Activated CD4-positive, alpha-beta memory T cell treated with anti-CD3 and anti-CD28 coated beads for 36 hours (primary cell): ENCODE measurements around the gene ZNF628. TPM values are rescaled to one million over a fixed set of nuclear protein-coding genes. Genes with fewer than 3 reads are reported as not detected.

Source experiments
- CTCF ChIA-PET: fragments of 350-600 bp; sonication (Branson Sonifier 250); formaldehyde crosslinking; loops from one replicate; lab custom pipeline; 2021; ENCODE audit warnings: antibody characterized with exemption, inconsistent platforms; lab: Charles Lee
- POLR2A ChIA-PET: fragments of 350-600 bp; sonication (Branson Sonifier 250); formaldehyde crosslinking; loops from one replicate; lab custom pipeline; 2021; ENCODE audit warnings: antibody characterized with exemption; lab: Charles Lee
- DNase-seq: peaks from one replicate; pipeline ENCODE4 v3.0.0-alpha.2; 2020
- H3K27ac Mint-ChIP-seq: one replicate; pipeline ENCODE4 v1.8.0; 2021; ENCODE audit warnings: mixed read lengths
- H3K27me3 Mint-ChIP-seq: one replicate; pipeline ENCODE4 v1.8.0; 2021; ENCODE audit warnings: mixed read lengths
- H3K36me3 Mint-ChIP-seq: one replicate; pipeline ENCODE4 v1.8.0; 2021; ENCODE audit warnings: mixed read lengths
- H3K4me1 Mint-ChIP-seq: one replicate; pipeline ENCODE4 v1.8.0; 2021; ENCODE audit warnings: low read depth, mixed read lengths
- H3K4me3 Mint-ChIP-seq: one replicate; pipeline ENCODE4 v1.8.0; 2021; ENCODE audit warnings: mild to moderate bottlenecking, mixed read lengths
- H3K9me3 Mint-ChIP-seq: one replicate; pipeline ENCODE4 v1.8.0; 2021; ENCODE audit warnings: mixed read lengths
- intact Hi-C: fragments of 100-400 bp; cut with micrococcal nuclease; formaldehyde crosslinking; loops from one replicate; pipeline ENCODE4 v1.15.1; 2023
- total RNA-seq, 2 experiments: library from RNA; stranded (reverse); gene quantifications; one replicate each; pipeline ENCODE4 v1.2.3, GENCODE V29; 2021

ZNF628 gene
- total RNA-seq, 2 experiments from 2014 or later, result 5.8 to 6.9 TPM

DNA sequence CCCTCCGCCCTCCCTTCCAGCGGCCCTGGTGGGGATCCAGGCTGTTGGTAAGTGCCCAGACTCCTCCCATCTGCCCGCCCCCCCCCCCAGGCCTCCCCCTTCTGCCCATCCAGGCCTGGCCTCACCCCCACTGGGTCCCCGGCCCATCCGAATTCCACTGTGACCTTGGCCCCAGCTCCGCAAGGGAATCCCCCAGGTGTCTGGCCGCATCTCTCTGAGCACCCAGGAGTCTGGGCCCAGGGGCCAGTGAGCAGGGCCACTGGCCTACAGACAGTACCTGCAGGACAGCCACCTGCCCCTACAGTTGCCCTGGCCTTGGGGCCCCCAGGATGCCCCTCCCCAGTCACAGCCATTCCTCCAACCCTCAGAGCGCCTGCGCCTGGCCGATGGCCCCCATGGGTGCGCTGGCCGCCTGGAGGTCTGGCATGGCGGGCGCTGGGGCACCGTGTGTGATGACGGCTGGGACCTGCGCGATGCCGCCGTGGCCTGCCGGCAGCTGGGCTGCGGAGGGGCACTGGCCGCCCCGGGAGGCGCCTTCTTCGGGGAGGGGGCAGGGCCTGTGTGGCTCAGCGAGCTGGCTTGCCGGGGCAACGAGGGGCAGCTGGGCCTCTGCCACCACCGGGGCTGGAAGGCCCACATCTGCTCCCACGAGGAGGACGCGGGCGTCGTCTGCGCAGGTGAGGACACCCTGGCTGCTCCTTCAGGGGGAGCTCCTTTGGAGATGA, 12.7 kb downstream of the ZNF628 start:
- ChIA-PET CTCF (interaction anchor here (3.5 kb wide), 1 partner anchor 22 kb away, joined by 12 read pairs; no protein-coding TSS in a partner anchor), POLR2A (no interaction called here)
- H3K4me1 Mint-ChIP-seq, result peaks cover 15% of the 10 kb centered on the region
- intact Hi-C loops, result no loop called here
- no peak overlapping the region for H3K4me3 Mint-ChIP-seq
- no peaks in the 10 kb centered on the region for H3K9me3 Mint-ChIP-seq
- DNase-seq, result no peak
- H3K27me3 Mint-ChIP-seq, result peaks cover 12% of the 10 kb centered on the region
- H3K36me3 Mint-ChIP-seq, result no peaks in the 10 kb centered on the region
- no peak overlapping the region for H3K27ac Mint-ChIP-seq

DNA sequence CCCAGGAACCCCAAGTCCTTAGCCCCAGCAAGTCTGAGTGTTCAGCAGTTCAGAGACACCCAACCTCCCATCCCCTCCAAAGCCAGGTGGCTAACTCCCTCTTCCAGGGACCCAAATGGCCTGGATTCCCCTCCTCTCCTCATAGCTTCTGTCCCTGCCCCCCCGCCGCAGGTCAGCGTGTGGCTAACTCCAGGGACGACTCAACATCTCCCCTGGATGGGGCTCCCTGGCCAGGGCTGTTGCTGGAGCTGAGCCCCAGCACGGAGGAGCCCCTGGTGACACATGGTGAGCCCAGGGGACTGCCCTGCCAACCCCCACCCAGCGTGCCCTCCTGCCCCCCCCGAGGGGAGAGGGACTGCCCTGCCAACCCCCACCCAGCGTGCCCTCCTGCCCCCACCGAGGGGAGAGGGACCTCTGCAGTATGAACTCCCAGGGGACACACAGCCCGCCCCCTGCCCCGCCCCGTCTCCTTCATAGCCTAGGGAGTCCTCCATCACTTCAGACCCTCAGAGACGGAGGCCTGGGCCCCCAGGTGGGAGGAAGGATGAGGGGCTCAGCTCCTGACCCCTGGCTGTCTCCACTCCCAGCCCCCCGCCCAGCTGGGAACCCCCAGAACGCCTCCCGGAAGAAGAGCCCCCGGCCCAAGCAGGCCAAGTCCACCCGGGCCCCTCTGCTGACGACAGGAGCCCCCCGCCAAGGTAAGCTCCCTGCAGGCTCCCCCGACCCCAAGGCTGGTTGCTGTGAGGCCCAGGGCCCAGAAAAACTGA, 13.5 kb downstream of the ZNF628 start:
- intact Hi-C loops, result no loop called here
- POLR2A ChIA-PET, result no interaction called here
- Mint-ChIP-seq H3K4me1 (peaks cover 15% of the 10 kb centered on the region), H3K9me3 (no peaks in the 10 kb centered on the region), H3K36me3 (no peaks in the 10 kb centered on the region), H3K27ac (no peak overlapping the region), H3K27me3 (peaks cover 12% of the 10 kb centered on the region), H3K4me3 (no peak overlapping the region)
- DNase-seq, result no peak
- CTCF ChIA-PET, result interaction anchor here (3.5 to 5.8 kb wide), 2 partner anchors 14 to 23 kb away, joined by 12 to 38 read pairs; no protein-coding TSS in a partner anchor

DNA sequence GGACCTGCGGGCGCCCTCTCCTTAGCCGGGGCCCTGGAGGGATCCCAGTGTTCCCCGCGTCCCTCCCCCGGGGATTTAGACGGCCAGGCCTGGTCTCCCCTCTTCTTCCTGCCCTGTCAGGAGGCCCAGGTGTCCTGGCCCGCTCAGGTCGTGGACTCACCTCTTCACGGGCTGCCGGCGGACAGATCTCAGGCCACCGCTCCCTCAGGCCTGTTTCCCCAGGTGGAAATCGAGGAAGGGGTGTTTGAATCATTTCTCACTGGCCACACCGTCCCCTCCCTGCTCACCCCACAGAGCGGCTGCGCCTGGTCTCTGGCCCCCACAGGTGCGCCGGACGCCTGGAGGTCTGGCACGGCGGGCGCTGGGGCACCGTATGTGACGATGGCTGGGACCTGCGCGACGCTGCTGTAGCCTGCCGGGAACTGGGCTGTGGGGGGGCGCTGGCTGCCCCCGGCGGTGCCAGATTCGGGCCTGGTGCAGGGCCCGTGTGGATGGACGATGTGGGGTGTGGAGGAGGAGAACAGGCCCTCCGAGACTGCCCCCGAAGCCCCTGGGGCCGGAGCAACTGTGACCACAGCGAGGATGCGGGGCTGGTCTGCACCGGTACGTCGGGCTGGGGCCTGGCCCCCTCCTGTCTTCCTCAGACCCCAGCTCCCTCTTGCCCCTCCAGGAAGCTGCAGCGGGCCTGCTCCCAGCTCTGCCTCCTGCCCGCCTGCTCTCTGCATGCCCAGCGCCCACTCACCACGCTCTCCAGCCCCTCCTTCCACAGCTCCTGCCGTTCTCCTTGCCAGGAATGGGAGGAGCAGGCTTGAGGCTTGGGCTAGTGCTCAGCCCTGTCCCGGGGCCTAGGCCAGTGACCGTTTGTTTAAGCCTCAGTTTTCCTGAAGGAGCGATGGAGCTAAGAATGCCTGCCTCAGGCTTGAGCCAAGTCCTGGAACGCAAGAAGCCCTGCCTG, 14.3 kb downstream of the ZNF628 start:
- DNase-seq, result no peak
- no peaks in the 10 kb centered on the region for H3K36me3 Mint-ChIP-seq
- peaks cover 15% of the 10 kb centered on the region for H3K4me1 Mint-ChIP-seq
- no peaks in the 10 kb centered on the region for H3K9me3 Mint-ChIP-seq
- no peak overlapping the region for H3K4me3 Mint-ChIP-seq
- H3K27me3 Mint-ChIP-seq, result peaks cover 12% of the 10 kb centered on the region
- ChIA-PET CTCF (interaction anchor here (5.8 kb wide), 1 partner anchor 13 kb away, joined by 38 read pairs; no protein-coding TSS in a partner anchor), POLR2A (no interaction called here)
- intact Hi-C loops, result no loop called here
- no peak overlapping the region for H3K27ac Mint-ChIP-seq

DNA sequence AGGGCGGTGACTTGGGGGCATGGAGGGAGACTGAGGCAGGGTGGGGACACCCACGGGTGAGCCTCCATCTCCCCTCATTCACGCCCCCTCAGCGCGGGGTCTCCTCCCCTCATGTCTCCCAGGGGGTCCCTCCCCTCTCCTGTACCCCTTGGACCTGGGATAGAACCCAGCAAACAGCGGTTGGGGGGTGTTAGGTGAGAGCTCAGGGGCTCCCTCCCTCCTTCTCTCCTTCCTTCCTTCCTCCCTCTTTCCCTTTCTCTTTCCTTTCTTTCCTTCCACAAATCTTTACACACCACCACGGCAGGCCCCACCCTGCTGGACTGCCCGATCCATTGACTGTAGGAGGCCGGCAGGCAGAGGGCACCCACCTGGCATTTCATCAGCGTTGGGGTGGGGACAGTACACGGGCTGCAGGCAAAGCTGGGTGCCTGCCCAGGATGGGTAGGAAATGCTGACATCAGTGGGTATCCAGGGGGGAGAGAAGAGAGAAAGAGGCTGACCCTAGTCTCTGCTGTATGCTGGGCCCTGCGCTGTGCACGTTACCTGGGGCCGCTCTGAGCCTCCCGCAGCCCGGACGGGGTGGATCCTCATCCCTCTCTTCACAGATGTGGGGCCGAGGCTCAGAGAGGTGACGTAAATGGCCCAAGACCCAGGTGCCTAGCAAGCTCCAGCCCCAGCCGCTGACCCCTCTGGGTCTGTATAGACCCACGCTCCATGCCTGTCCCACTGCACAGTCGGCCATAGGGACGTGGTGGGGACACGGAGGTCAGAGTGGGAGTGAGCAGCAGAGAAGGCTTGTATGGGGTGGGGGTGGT, 15.3 kb downstream of the ZNF628 start:
- intact Hi-C loops, result no loop called here
- Mint-ChIP-seq H3K36me3 (no peaks in the 10 kb centered on the region), H3K27me3 (peaks cover 12% of the 10 kb centered on the region), H3K4me3 (no peak overlapping the region), H3K4me1 (peaks cover 11% of the 10 kb centered on the region), H3K9me3 (no peaks in the 10 kb centered on the region), H3K27ac (no peak overlapping the region)
- ChIA-PET CTCF (interaction anchor here (5.8 kb wide), 1 partner anchor 12 kb away, joined by 38 read pairs; no protein-coding TSS in a partner anchor), POLR2A (no interaction called here)
- DNase-seq, result no peak

DNA sequence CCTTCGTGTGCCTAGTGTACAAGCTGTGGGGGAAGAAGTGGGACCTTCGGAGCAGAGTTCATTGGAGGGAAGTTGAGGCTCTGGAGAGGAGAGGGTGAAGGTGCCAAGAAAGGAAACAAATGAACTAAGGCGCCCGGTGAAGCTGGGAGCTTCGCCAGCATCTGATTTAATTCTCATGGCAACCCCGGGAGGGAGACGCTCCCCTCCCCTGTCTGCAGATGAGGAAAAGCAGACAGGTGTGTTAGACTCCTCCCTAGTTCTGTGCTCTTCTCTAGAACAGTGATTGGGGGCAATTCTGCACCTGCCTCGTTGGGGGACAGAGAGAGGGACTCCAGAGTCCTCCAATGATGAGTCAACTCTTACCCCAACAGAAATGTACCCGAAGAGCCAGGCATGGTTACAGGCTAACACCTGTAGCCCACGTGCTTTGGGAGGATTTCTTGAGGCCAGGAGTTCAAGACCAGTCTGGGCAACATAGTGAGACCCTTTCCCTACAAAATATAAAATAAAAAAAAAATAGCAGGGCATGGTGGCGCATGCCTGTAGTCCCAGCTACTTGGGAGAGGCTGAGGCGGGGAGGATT, 16.0 kb downstream of the ZNF628 start:
- intact Hi-C loops, result no loop called here
- H3K27ac Mint-ChIP-seq, result no peak overlapping the region
- H3K4me1 Mint-ChIP-seq, result peaks cover 4% of the 10 kb centered on the region
- ChIA-PET CTCF (interaction anchor here (5.8 kb wide), 1 partner anchor 12 kb away, joined by 38 read pairs; no protein-coding TSS in a partner anchor), POLR2A (no interaction called here)
- no peak overlapping the region for H3K4me3 Mint-ChIP-seq
- no peaks in the 10 kb centered on the region for H3K36me3 Mint-ChIP-seq
- no peaks in the 10 kb centered on the region for H3K9me3 Mint-ChIP-seq
- peaks cover 12% of the 10 kb centered on the region for H3K27me3 Mint-ChIP-seq
- DNase-seq, result no peak

DNA sequence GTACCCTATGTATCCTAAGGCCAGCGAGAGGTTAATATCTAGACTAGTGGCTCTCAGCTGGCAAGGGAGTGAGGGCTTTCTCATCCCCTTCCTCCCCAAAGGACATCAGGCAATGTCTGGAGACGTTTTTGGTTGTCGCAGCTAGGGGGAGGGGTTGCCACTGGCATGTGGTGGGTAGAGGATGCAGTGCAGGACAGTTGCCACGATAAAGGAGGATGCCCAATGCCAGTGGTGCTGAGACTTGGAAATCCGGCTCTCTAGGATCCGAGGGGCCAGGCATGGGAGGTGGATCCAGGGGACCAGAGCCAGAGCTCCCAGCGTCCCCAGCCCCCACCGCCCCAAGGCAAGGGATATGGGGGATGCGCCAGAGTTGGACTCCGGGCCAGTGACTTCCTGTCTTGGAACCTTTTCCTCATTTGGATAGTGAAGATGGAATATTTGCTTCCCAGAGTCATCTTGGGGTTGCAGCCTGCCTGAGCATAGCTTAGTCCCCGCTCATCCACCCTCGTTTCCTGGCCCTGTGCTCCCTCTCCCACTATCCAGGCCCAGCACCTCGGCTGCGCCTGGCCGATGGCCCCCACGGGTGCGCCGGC, 16.7 kb downstream of the ZNF628 start:
- intact Hi-C loops, result no loop called here
- H3K4me3 Mint-ChIP-seq, result no peak overlapping the region
- H3K27me3 Mint-ChIP-seq, result peaks cover 12% of the 10 kb centered on the region
- CTCF ChIA-PET, result interaction anchor here (5.8 kb wide), 1 partner anchor 11 kb away, joined by 38 read pairs; no protein-coding TSS in a partner anchor
- no peaks in the 10 kb centered on the region for H3K9me3 Mint-ChIP-seq
- H3K36me3 Mint-ChIP-seq, result no peaks in the 10 kb centered on the region
- DNase-seq, result no peak
- POLR2A ChIA-PET, result no interaction called here
- H3K27ac Mint-ChIP-seq, result no peak overlapping the region
- H3K4me1 Mint-ChIP-seq, result no peaks in the 10 kb centered on the region

DNA sequence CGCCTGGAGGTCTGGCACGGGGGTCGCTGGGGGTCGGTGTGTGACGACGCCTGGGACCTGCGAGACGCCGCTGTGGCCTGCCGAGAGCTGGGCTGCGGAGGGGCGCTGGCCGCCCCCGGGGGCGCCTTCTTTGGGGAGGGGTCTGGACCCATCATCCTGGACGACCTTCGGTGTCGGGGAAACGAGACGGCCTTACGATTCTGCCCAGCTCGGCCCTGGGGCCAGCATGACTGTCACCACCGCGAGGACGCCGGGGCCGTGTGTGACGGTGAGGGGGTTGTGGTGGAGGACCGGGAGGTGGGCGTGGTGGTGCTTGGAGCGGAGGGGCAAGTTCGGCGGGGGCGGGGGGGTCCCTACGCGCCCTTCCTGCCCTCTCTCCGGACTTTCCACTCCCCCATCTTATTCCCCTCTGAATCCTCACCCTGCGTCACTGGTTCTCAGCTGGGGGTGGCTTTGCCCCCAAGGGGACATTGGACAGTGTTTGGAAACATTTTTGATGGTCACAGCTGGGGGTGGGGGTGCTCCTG, 17.3 kb downstream of the ZNF628 start:
- intact Hi-C loops, result no loop called here
- Mint-ChIP-seq H3K27me3 (peaks cover 12% of the 10 kb centered on the region), H3K4me1 (no peaks in the 10 kb centered on the region), H3K36me3 (no peaks in the 10 kb centered on the region), H3K4me3 (no peak overlapping the region), H3K9me3 (no peaks in the 10 kb centered on the region), H3K27ac (no peak overlapping the region)
- no peak for DNase-seq
- CTCF ChIA-PET, result interaction anchor here (5.8 kb wide), 1 partner anchor 11 kb away, joined by 38 read pairs; no protein-coding TSS in a partner anchor
- POLR2A ChIA-PET, result no interaction called here

DNA sequence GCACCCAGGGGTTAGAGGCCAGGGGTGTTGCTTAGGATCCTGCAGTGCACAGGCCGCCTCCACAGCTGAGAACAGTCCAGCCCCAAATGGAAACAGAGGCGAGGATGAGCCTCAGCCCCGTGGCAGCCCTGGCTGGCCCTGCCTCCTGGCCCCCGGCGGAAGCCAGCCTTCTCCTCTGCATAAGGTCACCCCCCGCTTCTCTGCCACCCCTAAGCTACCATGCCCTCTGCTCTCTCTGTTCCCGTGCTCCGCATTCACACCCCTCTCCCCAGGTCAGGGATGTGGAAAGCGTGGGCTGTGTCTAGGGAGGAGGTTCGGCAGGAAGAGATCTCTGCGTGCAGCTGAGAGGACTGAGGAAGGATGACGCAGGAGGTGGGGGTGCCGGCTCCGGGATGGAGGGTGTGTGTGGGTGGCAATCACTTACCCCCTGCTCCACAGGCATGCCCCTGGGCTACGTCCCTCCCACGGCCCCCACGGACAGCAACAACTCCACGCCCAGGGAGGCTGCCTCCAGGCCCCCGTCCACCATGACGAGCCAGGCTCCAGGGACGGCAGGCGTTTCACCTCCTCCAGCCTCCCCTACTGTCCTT, 17.9 kb downstream of the ZNF628 start:
- no peak overlapping the region for H3K4me3 Mint-ChIP-seq
- intact Hi-C loops, result no loop called here
- peaks cover 12% of the 10 kb centered on the region for H3K27me3 Mint-ChIP-seq
- POLR2A ChIA-PET, result no interaction called here
- DNase-seq, result no peak
- H3K9me3 Mint-ChIP-seq, result no peaks in the 10 kb centered on the region
- H3K36me3 Mint-ChIP-seq, result no peaks in the 10 kb centered on the region
- CTCF ChIA-PET, result interaction anchor here (1.1 to 5.8 kb wide), 2 partner anchors 10 to 27 kb away, joined by 5 to 38 read pairs; no protein-coding TSS in a partner anchor
- no peak overlapping the region for H3K27ac Mint-ChIP-seq
- H3K4me1 Mint-ChIP-seq, result no peaks in the 10 kb centered on the region

DNA sequence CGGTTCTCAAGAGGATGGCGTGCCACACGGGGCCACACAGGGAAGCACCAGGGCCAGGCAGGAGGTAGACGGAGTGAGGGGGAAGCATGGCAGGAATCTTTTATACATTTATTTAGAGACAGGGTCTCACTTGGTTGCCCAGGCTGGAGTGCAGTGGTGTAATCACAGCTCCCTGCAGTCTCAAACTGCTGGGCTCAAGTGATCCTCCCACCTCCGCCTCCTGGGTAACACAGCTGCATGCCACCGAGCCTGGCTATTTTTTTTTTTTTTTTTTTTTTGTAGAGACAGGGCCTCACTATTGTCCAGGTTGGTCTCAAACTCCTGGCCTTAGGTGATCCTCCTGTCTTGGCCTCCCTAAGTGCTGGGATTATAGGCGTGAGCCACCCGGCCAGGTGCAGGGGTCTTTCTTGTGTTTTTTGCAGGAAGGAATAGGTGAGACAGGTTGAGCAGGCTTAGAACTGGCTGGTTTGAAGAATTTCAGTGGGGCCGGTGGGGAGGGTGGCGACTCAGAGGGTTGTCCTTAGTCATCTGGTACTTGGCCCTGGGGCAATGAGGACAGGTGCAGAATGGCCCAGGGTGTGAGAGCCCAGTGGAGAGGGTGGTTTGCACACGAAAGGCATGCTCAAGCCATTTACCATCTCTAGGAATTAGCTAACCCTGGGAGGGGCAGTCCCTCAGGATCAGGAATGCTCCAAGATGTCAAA, 19.4 kb downstream of the ZNF628 start:
- Mint-ChIP-seq H3K36me3 (no peaks in the 10 kb centered on the region), H3K9me3 (no peaks in the 10 kb centered on the region), H3K27ac (no peak overlapping the region), H3K27me3 (peaks cover 12% of the 10 kb centered on the region), H3K4me3 (no peak overlapping the region), H3K4me1 (no peaks in the 10 kb centered on the region)
- no peak for DNase-seq
- POLR2A ChIA-PET, result no interaction called here
- intact Hi-C loops, result no loop called here
- CTCF ChIA-PET, result interaction anchor here (1.1 to 5.8 kb wide), 2 partner anchors 8 to 135 kb away, joined by 3 to 38 read pairs; no protein-coding TSS in a partner anchor
